ENCODE measurements around the gene ABCC5.

- TF ChIP-seq CTCF (optimal IDR thresholded peaks at IDR 0.05 in 1 of 3, IDR thresholded peaks at IDR 0.05 in 1 of 3, conservative IDR thresholded peaks at IDR 0.05 in 1 of 3; ENCODE audit: extremely low read depth in 1 of 3, insufficient read depth in 2 of 3, low read length in 3 of 3) (no peak), EZH2 (IDR thresholded peaks at IDR 0.05; ENCODE audit: low read length) (no peak)
Measured at GRCh38 chr3:183968666-183969245, 48.9 kb downstream of the ABCC5 start.

Measured in keratinocyte (primary cell).